Midbrain (tissue), 1 donor: Measurements from ENCODE around the gene ARHGAP26.

ENCODE experiments used
- DNase-seq: peaks from one replicate; lab custom pipeline; 2025; lab: John Stamatoyannopoulos, UW

ARHGAP26 gene

DNA sequence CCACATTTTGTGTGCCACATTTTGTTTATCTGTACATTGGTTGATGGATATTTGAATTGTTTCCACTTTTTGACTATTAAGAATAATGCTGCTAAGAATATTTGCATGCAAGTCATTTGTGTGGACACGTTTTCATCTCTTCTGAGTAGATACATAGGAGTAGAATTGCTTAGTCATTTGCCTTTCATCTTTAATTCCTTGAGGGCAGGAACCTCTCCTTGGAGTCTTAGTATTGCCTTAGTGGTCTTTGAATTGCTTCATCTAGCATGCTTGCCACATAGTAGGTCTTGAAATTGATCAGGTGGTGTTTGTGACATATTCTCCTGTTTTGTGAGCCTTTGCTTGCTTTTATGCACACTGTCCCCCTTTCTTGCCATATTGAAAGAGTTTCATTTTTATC lies 504.8 kb downstream of the ARHGAP26 start:
- no peak for DNase-seq

DNA sequence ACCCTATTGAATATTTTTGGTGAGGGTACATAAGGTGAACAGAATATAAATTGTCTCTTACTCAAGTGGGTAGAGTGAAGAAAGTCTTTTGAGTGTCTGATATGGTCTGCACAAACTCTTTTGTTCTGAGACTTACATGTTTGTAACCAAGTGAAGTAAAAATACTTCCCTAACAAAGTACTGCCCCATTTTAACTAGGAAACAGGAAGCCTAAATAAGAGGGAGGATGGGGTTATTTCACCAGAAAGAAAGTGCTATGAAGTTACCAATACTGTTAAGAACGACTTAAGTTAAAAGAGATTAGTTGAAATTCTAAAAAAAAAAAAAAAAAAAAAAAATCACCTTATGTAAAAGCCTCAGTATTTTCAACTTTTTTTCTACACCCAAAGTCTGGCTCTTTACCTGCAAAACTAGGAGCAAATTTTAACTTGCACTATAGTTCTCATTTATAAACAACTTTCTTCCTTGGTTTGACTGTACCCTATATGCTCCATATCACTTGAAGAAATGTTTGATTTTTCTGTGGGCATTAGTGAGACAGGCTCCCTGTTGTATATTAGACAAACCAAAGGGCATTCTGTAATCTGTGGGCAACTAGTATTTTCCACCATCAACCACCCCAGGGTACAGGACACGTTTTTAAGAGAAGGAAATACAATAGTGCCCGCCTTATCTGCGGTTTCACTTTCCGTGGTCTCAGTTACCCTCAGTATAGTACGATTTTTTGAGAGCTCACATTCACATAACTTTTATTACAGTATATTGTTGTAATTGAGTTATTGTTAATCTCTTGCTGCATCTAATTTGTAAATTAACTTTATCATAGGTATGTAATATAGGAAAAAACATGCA lies 505.6 kb downstream of the ARHGAP26 start:
- DNase-seq, result no peak

DNA sequence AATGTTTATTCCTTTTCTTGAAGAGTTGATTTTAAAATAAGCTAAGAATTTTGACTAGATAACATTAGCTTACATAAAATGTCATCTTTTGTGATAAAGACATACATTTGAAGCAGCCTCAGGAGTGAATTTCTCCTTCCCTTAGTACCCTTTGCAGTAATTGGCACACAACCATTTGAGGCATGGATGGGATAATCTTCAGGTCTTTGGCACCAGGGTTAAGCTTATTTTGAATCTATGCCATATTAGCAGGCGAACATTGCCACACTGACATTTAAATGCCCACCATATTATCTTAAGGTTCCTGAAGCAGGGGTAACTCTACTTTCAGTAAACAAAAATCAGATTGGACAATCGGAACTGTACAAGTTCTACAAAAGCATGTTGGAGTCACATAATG lies 507.4 kb downstream of the ARHGAP26 start:
- DNase-seq, result no peak
